PC-3 (cell line): ENCODE results near the gene ING3. TPM values are rescaled to one million over a fixed set of nuclear protein-coding genes. Genes with fewer than 3 reads are reported as not detected.

Source experiments
- ATAC-seq: fragments of 200-7000 bp; cut with Tn5 transposase; 2 replicates; pipeline ENCODE4 v1.9.1; 2020; ENCODE audit warnings: mild to moderate bottlenecking, moderate library complexity
- BruUV-seq: library from RNA; stranded (reverse); fragments of 400-500 nt; replicated peaks from 2 replicates; lab custom pipeline; 2021; lab: Mats Ljungman, UMichigan
- CTCF ChIA-PET: fragments of 300-600 bp; sonication (Branson Sonifier 250); formaldehyde crosslinking; loops from one replicate; lab custom pipeline; 2022; ENCODE audit warnings: antibody characterized with exemption; lab: Charles Lee
- POLR2A ChIA-PET: fragments of 300-600 bp; sonication (Branson Sonifier 250); formaldehyde crosslinking; loops from one replicate; lab custom pipeline; 2022; ENCODE audit warnings: antibody characterized with exemption; ENCODE audit not compliant: unreplicated experiment; lab: Charles Lee
- DNase-seq: peaks from one replicate; pipeline ENCODE4 v3.0.0-alpha.2; 2015
- H2AFZ ChIP-seq: fragments of 300-600 bp; sonication (generic); 2 replicates; pipeline ENCODE4 v1.6.0; 2016; ENCODE audit warnings: antibody characterized with exemption, low read length
- H3F3A ChIP-seq: fragments of 300-600 bp; sonication (generic); one replicate; pipeline ENCODE4 v1.6.0; 2017; ENCODE audit warnings: antibody characterized with exemption, low read length, control low read depth, mild to moderate bottlenecking; ENCODE audit not compliant: unreplicated experiment
- H3K27ac ChIP-seq: fragments of 300-600 bp; sonication (generic); 2 replicates; pipeline ENCODE4 v1.5.1; 2016; ENCODE audit warnings: mild to moderate bottlenecking, low read length
- H3K27me3 ChIP-seq: fragments of 300-600 bp; sonication (generic); 2 replicates; pipeline ENCODE4 v1.6.1; 2016; ENCODE audit warnings: low read length, mixed read lengths
- H3K36me3 ChIP-seq: fragments of 300-600 bp; sonication (generic); 2 replicates; pipeline ENCODE4 v1.6.1; 2016; ENCODE audit warnings: low read depth, mixed run types, low read length, mixed read lengths
- H3K4me1 ChIP-seq: fragments of 300-600 bp; sonication (generic); 2 replicates; pipeline ENCODE4 v1.5.1; 2016; ENCODE audit warnings: low read length; ENCODE audit not compliant: insufficient read depth
- H3K4me2 ChIP-seq: fragments of 300-600 bp; sonication (generic); 2 replicates; pipeline ENCODE4 v1.6.0; 2016; ENCODE audit warnings: low read length
- H3K4me3 ChIP-seq: fragments of 300-600 bp; sonication (generic); 2 replicates; pipeline ENCODE4 v1.5.1; 2016; ENCODE audit warnings: mild to moderate bottlenecking, low read length, mixed read lengths
- H3K79me2 ChIP-seq: fragments of 300-600 bp; sonication (generic); 2 replicates; pipeline ENCODE4 v1.6.1; 2017; ENCODE audit warnings: low read length, mixed read lengths
- H3K9ac ChIP-seq: fragments of 300-600 bp; sonication (generic); 2 replicates; pipeline ENCODE4 v1.6.0; 2016; ENCODE audit warnings: mild to moderate bottlenecking, low read length
- H3K9me2 ChIP-seq: fragments of 300-600 bp; sonication (generic); replicated peaks from 2 replicates; pipeline ENCODE4 v1.6.1; 2016; ENCODE audit warnings: mixed run types, low read length, mixed read lengths
- H3K9me3 ChIP-seq: fragments of 300-600 bp; sonication (generic); 2 replicates; pipeline ENCODE4 v1.6.1; 2016; ENCODE audit warnings: low read length, mixed read lengths
- H4K20me1 ChIP-seq: fragments of 300-600 bp; sonication (generic); 2 replicates; pipeline ENCODE4 v1.6.1; 2016; ENCODE audit warnings: low read length, mixed read lengths
- EZH2 ChIP-seq: fragments of 300-600 bp; sonication (generic); IDR thresholded peaks from one replicate; pipeline ENCODE4 v1.6.1; 2017; ENCODE audit warnings: antibody characterized with exemption, mild to moderate bottlenecking, low read length; ENCODE audit not compliant: unreplicated experiment
- EZH2phosphoT487 ChIP-seq: fragments of 300-600 bp; sonication (generic); IDR thresholded peaks from 2 replicates; pipeline ENCODE4 v1.6.1; 2018; ENCODE audit warnings: mild to moderate bottlenecking, antibody characterized with exemption, low read length, borderline replicate concordance
- intact Hi-C: fragments of 100-400 bp; cut with micrococcal nuclease; formaldehyde crosslinking; loops from 2 replicates; pipeline ENCODE4 v1.9.0; 2023
- total RNA-seq: library from RNA; depleted of rRNA; stranded (reverse); fragments of >200 nt; gene quantifications from 2 replicates; pipeline ENCODE4 v1.2.3, GENCODE V29; 2014
- TF ChIP-seq, protein P1 (sequence below): fragments of 300-600 bp; sonication (generic); conservative IDR thresholded peaks from 2 replicates; pipeline ENCODE4 v1.5.1; 2017; ENCODE audit warnings: antibody characterized with exemption, low read depth, mild to moderate bottlenecking, low read length

The ING3 gene
- total RNA-seq, 1 experiment from 2014 or later: 12.8 TPM

DNA sequence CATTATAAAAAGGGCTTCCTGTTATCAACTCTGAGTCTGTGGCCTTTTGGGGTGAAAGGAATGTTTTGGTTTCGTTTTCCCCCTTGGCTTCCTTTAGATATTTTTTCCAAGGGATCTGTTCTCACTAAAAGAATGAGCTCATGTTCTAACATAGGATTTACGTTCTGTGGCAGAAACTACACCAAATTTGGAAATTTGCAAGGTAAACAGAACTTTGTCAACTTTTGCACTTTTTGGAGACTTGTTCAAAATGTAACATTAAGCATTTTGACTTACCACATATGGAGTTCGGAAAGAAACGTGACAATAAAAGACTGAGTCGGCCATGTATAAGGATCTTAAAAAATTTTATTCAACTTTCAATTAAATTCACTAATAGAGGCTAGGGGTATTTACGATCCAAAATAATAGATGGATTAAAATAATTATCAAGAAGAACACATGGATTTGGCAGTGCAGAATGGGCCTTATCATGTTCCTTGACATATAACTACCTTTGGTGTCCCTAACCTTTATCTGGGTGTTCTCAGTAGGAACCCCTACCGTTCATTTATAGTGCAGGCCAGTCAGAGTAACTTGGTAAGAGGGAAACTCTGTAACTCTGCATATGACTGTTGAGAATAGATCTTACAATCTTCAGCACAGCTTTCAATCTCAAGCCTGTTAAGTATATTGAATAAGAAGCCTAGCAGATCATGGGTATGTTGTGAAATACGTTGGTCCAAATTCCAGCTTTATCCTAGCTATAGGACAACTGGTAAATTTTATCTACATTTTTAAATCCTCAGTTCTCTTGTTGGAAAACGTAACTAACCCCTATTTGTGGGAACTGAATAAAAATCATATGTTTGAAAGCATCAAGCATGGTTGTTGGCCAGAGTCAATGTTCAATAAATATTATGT lies 49.8 kb downstream of the ING3 start:
- no peak for DNase-seq
- no peaks in the 10 kb centered on the region for H3K9me3 ChIP-seq
- no TSS peak for BruUV-seq
- H3K27me3 ChIP-seq: no peaks in the 10 kb centered on the region
- H3K4me2 ChIP-seq: peak overlapping the region; percentile 38; the same call in 1 of the 2 replicates
- H3K36me3 ChIP-seq: no peaks in the 10 kb centered on the region
- H2AFZ ChIP-seq: no peak overlapping the region
- peaks cover 43% of the 10 kb centered on the region for H3K4me1 ChIP-seq
- ChIA-PET POLR2A (no interaction called here), CTCF (interaction anchor here (0.7 kb wide), 1 partner anchor 42 kb away, joined by 3 read pairs; no protein-coding TSS in a partner anchor)
- TF ChIP-seq EZH2 (no peak), EZH2phosphoT487 (no peak)
- TF ChIP-seq, protein P1, sequence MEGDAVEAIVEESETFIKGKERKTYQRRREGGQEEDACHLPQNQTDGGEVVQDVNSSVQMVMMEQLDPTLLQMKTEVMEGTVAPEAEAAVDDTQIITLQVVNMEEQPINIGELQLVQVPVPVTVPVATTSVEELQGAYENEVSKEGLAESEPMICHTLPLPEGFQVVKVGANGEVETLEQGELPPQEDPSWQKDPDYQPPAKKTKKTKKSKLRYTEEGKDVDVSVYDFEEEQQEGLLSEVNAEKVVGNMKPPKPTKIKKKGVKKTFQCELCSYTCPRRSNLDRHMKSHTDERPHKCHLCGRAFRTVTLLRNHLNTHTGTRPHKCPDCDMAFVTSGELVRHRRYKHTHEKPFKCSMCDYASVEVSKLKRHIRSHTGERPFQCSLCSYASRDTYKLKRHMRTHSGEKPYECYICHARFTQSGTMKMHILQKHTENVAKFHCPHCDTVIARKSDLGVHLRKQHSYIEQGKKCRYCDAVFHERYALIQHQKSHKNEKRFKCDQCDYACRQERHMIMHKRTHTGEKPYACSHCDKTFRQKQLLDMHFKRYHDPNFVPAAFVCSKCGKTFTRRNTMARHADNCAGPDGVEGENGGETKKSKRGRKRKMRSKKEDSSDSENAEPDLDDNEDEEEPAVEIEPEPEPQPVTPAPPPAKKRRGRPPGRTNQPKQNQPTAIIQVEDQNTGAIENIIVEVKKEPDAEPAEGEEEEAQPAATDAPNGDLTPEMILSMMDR: no peak
- no peak overlapping the region for H3K9ac ChIP-seq
- H4K20me1 ChIP-seq: no peaks in the 10 kb centered on the region
- H3K4me3 ChIP-seq: peak overlapping the region; percentile 13; the same call in 1 of the 2 replicates
- no peaks in the 10 kb centered on the region for H3K79me2 ChIP-seq
- H3F3A ChIP-seq: no peaks in the 10 kb centered on the region
- no peak overlapping the region for H3K27ac ChIP-seq
- intact Hi-C loops: no loop called here
- ATAC-seq: no peak
- H3K9me2 ChIP-seq: no peaks in the 10 kb centered on the region

DNA sequence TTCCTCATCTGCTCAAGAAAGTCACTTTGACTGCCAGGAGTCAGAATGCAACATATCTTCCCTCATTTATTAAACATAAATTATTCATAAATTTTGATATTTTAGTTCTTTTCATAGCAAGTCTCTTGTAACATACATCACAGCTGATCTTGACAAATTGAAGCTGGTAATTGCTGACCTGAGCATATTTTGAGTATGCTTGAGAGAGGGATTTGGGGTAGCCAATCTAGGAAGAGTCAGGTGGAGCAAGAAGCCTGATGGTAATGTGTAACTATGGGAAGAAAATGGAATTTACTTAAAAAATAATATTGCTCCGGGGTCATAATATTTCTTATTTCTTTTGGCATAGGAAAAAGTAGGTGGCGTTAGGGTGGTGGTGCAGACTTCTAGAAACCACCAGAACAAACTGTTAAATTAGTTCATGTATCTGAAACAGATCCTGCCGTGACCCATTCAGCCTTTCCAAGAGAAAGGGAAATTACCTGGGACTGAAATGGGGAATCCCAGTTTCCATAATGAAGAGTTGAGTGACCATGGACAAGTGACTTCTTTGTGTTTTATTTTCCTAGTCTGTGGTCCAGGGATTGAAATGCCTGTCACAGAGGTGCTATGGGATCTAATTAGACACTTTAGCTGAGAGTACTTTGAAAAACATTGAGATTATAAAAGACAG lies 50.8 kb downstream of the ING3 start:
- no TSS peak for BruUV-seq
- no peaks in the 10 kb centered on the region for H3K27me3 ChIP-seq
- H3K4me1 ChIP-seq: peaks cover 38% of the 10 kb centered on the region
- no peak for TF ChIP-seq EZH2
- no peak for TF ChIP-seq EZH2phosphoT487
- TF ChIP-seq, protein P1: no peak
- no peak for ATAC-seq
- H3K27ac ChIP-seq: peak overlapping the region; percentile 81
- H3K9me3 ChIP-seq: no peaks in the 10 kb centered on the region
- ChIA-PET POLR2A (interaction anchor here (0.5 kb wide), 1 partner anchor 50 kb away, joined by 3 read pairs; no protein-coding TSS in a partner anchor), CTCF (interaction anchor here (0.6 to 1.5 kb wide), 3 partner anchors 13 to 107 kb away, joined by 3 to 8 read pairs (median 4); partner anchors contain the start of genes CPED1 and ING3)
- H3K4me3 ChIP-seq: no peak overlapping the region
- no peaks in the 10 kb centered on the region for H4K20me1 ChIP-seq
- peak overlapping the region; percentile 73 for H3K4me2 ChIP-seq
- H2AFZ ChIP-seq: no peak overlapping the region
- H3K36me3 ChIP-seq: no peaks in the 10 kb centered on the region
- H3K79me2 ChIP-seq: no peaks in the 10 kb centered on the region
- H3F3A ChIP-seq: no peaks in the 10 kb centered on the region
- H3K9ac ChIP-seq: no peak overlapping the region
- no peaks in the 10 kb centered on the region for H3K9me2 ChIP-seq
- no peak for DNase-seq
- intact Hi-C loops: no loop called here
